ENCODE measurements around the gene DEF6. TPM values are rescaled to one million over a fixed set of nuclear protein-coding genes. Genes with fewer than 3 reads are reported as not detected.
"Not testable (repeated sequence)": the region's sequence is repeated elsewhere in the genome, so short reads cannot be mapped to it uniquely, and the experiment has no call there.

DEF6 gene
- total RNA-seq, 1 donor from 2014 or later: 1.8 TPM

DNA sequence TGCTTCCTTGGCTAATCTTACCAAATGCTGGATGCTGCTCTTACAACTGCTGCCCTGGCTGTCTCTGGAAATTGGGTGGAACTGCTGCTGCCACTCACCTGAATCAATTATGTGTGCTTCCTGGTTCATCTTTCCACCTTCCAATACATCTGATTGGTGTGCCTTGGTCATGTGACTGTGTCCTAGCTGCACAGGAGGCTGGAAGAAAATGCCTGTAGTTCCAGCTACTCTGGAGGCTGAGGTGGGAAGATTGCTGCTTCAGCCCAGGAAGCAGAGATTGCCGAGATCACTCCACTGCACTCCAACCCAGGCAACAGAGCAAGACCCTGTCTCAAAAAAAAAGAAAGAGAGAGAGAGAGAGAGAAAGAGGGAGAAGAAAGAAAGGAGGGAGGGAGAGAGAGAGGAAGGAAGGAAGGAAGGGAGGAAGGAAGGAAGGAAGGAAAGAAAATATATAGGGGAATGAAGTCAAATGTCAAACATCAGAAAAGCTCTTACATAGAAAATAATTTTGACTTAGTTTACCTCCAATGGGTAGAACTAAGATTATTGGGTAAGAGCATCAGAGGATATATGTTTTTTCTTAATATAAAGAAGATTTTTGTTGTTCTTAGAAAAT is 30.6 kb downstream of the DEF6 start:
- intact Hi-C loops (cut with micrococcal nuclease): no loop called here
- no peak for ATAC-seq

GRCh38 chr6:35328965-35329364 is 31.3 kb downstream of the DEF6 start:
- intact Hi-C loops (cut with micrococcal nuclease); ATAC-seq; DNase-seq: not testable (repeated sequence)

More for the DNA sequence above, 30.6 kb downstream of the DEF6 start:
- DNase-seq: no peak

GRCh38 chr6:35330541-35331119 is 33.0 kb downstream of the DEF6 start:
- ATAC-seq: no peak
- DNase-seq: no peak
- intact Hi-C loops (cut with micrococcal nuclease): no loop called here

DNA sequence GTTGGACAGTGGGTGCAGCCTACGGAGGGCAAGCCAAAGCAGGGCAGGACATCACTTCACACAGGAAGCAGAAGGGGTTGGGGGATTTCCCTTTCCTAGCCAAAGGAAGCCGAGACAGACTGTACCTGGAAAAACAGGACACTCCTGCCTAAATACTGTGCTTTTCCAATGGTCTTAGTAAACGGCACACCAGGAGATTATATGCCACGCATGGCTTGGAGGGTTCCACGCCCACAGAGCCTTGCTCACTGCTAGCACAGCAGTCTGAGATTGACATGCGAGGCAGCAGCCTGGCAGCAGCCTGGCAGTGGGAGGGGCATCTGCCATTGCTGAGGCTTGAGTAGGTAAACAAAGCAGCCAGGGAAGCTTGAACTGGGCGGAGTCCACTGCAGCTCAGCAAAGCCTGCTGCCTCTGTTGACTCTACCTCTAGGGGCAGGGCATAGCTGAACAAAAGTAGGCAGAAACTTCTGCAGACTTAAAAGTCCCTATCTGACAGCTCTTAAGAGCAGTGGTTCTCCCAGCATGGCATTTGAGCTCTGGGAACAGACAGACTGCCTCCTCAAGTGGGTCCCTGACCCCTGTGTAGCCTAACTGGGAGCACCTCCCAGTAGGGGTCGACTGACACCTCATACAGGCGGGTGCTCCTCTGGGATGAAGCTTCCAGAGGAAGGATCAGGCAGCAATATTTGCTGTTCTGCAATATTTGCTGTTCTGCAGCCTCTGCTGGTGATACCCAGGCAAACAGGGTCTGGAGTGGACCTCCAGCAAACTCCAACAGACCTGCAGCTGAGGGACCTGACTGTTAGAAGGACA is 34.7 kb downstream of the DEF6 start:
- ATAC-seq (peak; percentile 65), DNase-seq (peak; percentile 61)
- intact Hi-C loops (cut with micrococcal nuclease): not testable (repeated sequence)

- DNase-seq (no peak), ATAC-seq (no peak)
- intact Hi-C loops (cut with micrococcal nuclease): loop anchor here (5.0 kb wide), 1 partner anchor 106 kb away; no protein-coding TSS in a partner anchor
Observed at GRCh38 chr6:35341557-35341956, 43.9 kb downstream of the DEF6 start.

DNA sequence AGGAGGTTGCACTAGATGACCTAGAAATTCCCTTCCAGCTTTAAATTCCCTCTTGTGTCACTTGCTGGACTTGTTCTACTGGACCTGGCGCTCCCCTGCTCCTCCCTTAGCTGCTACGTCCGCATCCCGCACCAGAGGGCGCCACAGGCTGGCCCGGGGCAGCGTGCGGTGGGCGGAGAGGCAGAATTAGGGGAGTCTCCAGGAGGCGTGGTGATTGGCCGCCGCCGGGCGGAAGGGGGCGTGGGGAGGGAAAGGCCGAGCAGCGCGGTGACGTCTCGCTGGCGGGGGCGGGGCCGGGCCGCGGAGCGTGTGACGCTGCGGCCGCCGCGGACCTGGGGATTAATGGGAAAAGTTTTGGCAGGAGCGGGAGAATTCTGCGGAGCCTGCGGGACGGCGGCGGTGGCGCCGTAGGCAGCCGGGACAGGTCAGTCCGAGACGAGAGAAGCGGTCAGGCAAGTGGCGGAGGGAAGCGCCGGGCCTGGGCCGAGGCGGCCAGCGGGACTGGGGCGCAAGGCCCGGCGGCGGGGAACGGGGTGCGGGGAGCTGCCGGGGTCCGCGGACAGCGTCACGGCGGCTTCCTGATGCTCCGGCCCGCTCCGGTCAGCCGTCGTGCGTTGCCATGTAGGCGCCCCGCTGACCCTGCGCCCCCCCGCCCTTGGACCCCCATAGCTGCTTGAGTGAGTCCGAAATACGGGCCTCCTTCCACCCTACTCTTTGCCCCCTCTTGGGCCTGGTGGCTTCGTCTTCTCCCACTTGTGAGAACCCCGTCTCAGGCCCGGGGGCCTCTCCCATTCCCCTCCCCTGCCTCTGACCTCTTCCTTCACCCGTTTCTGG is 44.9 kb downstream of the DEF6 start, which contains the start of gene PPARD:
Gene PPARD, plus strand, starts transcription at position 301 of the 834 bp plus-strand sequence. CDS start 68,530 bp downstream, outside the sequence.
- ATAC-seq: peak; percentile 100
- intact Hi-C loops (cut with micrococcal nuclease): loop anchor here (5.0 kb wide), 1 partner anchor 105 kb away; no protein-coding TSS in a partner anchor
- peak; percentile 99 for DNase-seq

- no peak for ATAC-seq
- DNase-seq: peak; percentile 67
- intact Hi-C loops (cut with micrococcal nuclease): loop anchor here (5.0 kb wide), 1 partner anchor 104 kb away; no protein-coding TSS in a partner anchor
Observed at GRCh38 chr6:35343092-35343834, 45.6 kb downstream of the DEF6 start.

DNA sequence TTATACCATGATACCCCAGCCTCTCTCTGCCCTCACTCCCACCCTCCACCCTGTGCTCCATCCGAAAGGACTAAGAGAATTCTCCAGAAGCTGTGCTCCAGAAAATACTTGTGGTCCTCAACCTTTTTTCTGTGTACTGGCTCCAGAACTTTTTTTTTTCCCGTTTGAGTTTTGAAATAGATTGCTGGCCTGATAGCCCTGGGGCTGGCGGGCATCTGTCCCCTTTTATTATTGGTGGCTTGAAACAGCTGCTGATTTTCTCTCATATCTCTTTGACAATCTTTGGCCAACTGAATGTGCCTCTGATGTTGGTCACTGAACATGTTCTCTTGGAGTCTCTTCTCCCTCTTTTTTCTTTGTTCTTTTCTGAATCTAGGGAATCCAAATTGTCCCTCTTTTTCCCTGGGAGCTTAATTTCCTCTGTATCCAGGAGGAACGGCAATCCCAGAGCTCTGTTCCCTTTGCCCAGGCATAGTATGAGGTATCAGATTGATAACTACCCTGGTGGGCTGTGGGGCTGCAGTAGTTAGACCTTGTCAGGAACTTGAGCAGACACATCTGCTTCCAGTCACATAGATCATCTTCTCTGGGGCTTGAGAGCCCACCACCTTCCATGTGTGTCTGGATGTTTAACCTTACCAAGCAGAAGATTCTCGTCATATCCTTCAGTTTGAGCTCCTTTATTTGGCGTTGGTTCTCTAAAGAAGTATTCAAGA is 46.4 kb downstream of the DEF6 start:
- DNase-seq (no peak), ATAC-seq (no peak)
- intact Hi-C loops (cut with micrococcal nuclease): loop anchor here (5.0 kb wide), 1 partner anchor 103 kb away; no protein-coding TSS in a partner anchor

GRCh38 chr6:35351422-35351821 is 53.8 kb downstream of the DEF6 start:
- no peak for DNase-seq
- ATAC-seq: no peak
- intact Hi-C loops (cut with micrococcal nuclease): no loop called here

GRCh38 chr6:35352735-35353134 is 55.1 kb downstream of the DEF6 start:
- intact Hi-C loops (cut with micrococcal nuclease): no loop called here
- no peak for DNase-seq
- ATAC-seq: no peak

DNA sequence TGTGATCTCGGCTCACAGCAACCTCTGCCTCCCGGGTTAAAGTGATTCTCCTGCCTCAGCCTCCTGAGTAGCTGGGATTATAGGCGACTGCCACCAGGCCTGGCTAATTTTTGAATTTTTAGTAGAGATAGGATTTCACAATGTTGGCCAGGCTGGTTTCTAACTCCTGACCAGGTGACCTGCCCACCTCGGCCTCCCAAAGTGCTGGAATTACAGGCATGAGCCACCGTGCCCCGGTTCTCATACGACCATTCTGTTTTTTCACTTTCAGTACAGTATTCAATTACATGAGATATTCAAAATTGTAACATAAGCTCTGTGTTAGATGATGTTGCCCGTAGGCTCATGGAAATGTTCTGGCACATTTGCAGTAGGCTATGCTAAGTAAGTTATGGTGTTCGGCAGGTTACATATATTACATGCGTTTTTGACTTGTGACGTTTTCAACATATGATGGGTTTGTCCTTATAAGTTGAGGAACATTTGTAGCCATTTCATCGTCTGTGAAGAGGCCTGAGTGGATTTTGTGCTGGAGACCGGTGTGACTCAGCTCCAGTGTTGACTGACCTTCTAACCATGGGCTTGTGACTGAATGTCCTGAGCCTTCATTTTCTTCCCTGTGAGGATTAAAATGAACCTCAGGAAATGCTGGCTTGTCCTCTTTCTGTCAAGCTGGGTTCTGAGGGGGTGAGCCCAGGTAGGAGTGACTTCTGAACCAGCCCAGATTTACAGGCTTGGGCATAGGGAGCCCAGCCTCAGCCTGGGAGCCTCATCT is 56.9 kb downstream of the DEF6 start:
- DNase-seq (no peak), ATAC-seq (no peak)
- intact Hi-C loops (cut with micrococcal nuclease): no loop called here

DNA sequence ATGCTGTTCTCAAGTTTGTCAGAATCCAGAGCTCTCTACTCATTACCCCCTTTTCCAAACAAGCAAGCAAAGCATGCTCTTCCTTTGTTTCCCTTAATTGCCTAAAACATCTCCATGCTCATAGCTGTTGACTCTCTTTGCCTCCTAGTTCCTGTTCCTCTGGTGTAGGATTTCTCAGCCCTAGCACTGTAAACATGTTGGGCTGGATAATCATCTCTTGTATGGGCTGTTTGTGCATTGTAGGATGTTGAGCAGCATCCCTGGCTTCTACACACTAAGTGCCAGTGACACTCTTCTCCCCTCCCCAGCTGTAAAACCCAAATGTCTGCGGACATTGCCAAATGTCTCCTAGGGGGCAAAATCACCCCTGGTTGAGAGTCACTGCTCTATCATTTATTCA is 58.8 kb downstream of the DEF6 start:
- no peak for ATAC-seq
- no peak for DNase-seq
- intact Hi-C loops (cut with micrococcal nuclease): no loop called here

DNA sequence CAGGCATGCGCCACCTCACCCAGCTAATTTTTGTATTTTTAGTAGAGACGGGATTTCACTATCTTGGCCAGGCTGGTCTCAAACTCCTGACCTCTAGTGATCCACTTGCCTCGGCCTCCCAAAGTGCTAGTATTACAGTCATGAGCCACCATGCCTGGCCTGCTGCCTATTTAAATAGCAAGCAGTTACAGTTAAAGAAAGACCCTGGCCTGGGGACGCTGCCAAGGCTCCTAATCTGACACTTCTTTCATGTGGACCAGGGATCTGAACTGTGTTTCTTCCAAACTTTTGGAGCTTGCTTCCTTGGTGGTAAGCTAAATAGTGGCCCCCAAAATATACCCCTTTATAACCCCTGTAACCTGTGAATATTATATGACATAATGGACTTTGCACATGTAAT is 60.1 kb downstream of the DEF6 start:
- intact Hi-C loops (cut with micrococcal nuclease): no loop called here
- DNase-seq (no peak), ATAC-seq (no peak)

DNA sequence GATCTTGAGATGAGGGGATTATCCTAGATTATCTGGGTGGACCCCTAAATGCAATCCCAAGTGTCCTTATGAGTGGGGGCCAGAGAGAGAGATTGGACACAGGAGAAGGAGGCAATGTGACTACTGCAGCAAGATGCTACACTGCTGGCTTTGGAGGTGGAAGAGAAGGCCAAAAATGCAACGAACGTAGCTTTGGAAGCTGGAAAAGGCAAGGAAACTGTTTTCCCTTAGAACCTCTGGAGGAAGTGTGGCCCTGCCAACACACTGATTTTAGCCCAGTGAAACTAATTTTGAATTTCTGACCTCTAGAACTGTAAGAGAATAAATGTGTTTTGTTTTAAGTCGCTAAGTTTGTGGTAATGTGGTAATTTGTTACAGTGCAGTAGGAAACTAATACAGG is 60.5 kb downstream of the DEF6 start:
- DNase-seq: no peak

DNA sequence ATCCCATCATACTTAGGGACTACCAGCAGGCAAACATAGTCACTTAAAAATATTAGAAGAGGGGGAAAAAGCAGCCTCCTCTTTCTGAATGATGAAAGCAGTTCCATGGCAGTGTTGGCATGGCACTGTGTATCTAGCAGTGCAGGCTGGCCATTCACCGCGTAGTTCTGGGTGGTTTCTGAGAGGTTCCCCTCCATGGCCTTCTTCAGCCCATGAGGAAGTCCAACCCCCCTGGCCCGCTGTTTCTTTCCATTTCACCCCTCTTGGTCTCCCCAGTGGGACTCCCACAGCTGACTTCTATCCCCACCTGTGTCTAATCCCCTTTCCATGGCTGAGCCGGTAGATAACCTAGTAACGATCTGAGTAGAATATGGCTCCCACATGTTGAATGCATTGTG is 61.7 kb downstream of the DEF6 start:
- intact Hi-C loops (cut with micrococcal nuclease): no loop called here
- ATAC-seq (no peak), DNase-seq (no peak)

More for the DNA sequence above, 60.5 kb downstream of the DEF6 start:
- no peak for ATAC-seq
- intact Hi-C loops (cut with micrococcal nuclease): no loop called here

- intact Hi-C loops (cut with micrococcal nuclease): no loop called here
- peak; percentile 42 for DNase-seq
- ATAC-seq: peak; percentile 67
Observed at GRCh38 chr6:35359744-35360348, 62.2 kb downstream of the DEF6 start.
